HG03045 (cell line): ENCODE data around the gene NEURL1.
"Not testable (repeated sequence)": the region's sequence is repeated elsewhere in the genome, so short reads cannot be mapped to it uniquely, and the experiment has no call there.

Source experiments
- ATAC-seq: cut with Tn5 transposase; IDR thresholded peaks from one replicate; pipeline ENCODE4 v1.9.1; 2021; ENCODE audit warnings: mild to moderate bottlenecking, moderate library complexity; ENCODE audit not compliant: unreplicated experiment

The NEURL1 gene

GRCh38 chr10:103492655-103493261 lies 747 bp upstream of the NEURL1 start:
- ATAC-seq = no peak

DNA sequence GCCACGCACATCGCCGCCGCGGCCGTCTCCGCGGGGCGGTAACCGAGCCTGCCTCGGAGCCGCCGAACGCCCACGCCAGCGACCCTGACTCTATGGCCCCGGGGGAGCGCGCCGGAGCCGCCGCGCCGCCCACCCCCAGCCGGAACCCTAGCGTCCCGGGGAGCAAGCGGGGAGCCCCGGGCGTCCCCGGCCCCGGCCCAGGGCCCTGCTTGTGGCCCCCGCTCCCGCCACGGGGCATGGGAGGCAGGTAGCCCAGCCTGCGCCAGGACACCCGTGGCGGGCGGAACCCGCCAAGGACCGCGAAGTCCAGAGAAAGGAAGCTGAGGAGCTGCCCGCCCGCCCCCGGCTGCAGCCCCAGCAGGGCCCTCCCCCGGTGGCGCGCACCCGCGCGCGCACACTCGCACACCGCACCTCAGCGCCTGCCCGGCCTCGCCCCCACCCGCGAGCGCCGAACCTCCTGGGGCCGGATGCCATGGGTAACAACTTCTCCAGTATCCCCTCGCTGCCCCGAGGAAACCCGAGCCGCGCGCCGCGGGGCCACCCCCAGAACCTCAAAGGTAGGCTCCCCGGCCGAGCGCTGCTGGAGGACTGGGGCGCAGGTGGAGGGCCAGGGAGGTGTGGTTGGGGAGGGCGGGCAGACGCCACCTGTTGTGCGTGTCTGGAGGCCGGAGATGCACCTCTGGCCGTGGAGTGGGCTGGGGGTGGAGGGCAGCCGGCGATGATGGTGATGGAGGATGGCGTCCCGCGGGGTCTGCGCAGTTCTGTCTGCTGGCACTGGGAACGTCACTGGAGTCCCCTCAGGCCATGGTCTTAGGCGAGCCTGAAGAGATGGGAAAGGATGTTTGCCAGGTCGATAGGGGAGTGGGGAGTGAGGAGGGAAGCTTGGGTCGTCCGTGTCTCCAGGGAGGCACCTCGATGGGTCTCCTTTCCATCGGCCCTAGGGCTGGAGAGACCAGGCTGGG lies 692 bp downstream of the NEURL1 start:
- no peak for ATAC-seq

GRCh38 chr10:103495321-103495720 lies 1.8 kb downstream of the NEURL1 start:
- ATAC-seq = no peak

DNA sequence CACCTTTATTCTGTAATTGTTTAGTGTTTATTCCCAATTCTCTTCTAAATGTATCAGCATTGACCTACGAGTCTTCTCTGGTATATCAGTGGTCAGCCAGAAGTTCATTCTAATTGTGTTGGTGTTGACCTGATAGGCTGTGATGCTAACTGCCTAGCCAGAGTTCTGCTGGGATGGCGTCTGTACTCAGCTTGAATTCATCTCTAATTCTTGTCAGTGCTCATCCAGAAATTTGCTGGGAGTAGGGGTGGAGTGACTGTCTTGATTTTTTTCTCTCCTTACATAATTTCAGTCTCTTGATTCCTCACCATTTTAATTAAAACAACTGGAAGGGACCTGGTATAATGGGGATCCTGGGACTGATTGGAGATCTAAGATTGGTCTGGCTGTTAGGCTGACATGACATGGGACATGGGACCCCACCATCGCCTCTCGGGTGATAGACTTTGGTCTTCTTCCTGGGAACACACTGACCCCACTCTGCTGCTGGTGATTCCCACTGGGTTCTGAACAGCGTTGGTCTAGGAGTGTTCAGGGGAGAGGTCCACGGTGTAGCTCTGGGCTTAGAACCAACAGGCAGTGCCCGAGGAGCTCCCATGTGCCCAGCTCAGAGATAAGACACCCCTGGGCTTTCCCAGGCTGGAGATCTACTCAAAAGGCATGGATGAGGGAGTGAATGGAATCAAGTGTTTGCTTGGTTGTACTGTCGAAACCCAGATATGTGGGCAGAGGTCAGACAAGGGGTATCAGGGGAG lies 3.8 kb downstream of the NEURL1 start:
- no peak for ATAC-seq

GRCh38 chr10:103498936-103499638 lies 5.6 kb downstream of the NEURL1 start:
- no peak for ATAC-seq

DNA sequence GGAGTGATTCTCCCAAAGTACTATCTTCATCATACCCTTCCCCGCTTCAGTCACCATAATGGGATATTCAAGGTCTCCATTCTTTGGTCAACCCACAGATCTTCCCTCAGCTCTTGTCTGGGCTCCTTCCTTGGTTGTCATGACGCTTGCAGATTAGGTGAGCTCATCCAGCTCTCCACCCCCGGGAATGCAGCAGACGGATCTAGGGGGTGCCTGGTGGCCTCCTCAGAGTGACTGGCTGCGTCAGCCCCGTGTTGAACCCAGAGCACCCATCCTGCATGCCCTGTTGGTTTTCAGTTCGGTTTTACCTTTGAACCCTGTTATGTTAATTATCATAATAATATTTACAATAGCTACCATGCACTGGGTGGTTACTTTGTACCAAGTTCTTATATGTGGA lies 6.4 kb downstream of the NEURL1 start:
- no peak for ATAC-seq

- no peak for ATAC-seq
Observed at GRCh38 chr10:103500481-103500880, 7.0 kb downstream of the NEURL1 start.

- no peak for ATAC-seq
Observed at GRCh38 chr10:103501186-103501585, 7.7 kb downstream of the NEURL1 start.

DNA sequence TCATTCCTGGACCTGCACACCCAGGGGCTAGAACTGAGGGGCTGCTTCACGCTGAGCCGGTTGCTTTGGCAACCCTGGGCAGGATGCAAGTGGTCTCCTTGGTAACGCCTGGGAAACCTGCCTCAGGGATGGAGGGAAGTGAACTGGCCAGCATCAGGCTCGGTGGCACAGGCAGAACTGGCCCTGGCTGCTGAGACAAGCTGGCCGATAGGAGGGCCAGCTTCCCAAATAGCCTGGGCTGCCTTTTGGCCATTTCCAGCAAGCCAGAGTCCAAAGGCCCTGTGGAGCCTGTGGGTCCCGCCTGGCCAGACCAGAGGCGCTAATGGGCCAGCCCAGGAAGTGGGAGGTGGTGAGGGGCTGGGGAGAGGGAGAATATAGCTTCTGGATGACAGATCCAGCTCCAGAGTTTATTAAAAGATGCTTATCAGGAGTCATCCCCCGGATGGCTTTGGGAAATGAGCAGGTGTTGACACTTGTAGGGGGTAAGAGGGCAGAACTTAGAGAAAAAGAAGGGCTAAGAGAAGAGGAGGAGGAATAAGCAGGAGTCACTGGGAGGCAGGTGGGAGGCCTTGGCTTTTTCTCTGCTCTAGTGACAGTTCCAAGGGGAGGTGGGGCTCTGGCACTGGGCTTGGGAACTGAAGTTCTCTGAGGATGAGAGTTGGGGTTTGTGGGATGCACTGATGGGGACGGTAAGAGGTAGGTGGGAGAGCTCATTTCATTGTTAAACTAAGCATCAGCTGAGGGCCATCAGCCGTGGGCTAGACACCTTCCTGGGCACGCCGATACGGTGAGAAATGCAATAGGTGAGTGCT lies 9.6 kb downstream of the NEURL1 start:
- no peak for ATAC-seq

GRCh38 chr10:103503777-103504176 lies 10.3 kb downstream of the NEURL1 start:
- not testable (repeated sequence) for ATAC-seq

DNA sequence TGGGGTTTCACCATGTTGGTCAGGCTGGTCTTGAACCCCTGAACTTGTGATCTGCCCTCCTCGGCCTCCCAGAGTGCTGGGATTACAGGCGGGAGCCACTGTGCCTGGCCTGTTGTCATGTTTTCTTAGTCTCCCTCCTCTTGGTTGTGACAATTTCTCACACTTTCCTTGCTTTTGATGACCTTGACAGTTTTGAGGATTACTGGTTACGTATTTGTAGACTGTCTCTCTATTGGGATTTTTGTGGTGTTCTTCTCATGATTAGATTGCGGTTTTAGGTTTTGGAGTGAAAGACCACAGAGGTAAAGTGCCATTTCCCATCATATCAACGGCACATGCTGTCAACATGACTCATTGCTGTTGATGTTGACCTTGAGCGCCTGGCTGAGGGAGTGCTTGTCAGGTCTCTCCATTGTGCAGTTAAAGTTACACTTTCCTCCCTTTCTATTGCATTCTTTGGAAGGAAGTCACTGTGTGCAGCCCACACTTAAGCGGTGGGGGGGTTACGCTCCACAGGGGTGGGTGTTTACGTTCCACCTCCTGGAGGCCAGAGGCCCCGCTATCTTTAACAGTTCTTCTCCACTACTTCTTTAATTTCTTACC lies 10.8 kb downstream of the NEURL1 start:
- no peak for ATAC-seq

DNA sequence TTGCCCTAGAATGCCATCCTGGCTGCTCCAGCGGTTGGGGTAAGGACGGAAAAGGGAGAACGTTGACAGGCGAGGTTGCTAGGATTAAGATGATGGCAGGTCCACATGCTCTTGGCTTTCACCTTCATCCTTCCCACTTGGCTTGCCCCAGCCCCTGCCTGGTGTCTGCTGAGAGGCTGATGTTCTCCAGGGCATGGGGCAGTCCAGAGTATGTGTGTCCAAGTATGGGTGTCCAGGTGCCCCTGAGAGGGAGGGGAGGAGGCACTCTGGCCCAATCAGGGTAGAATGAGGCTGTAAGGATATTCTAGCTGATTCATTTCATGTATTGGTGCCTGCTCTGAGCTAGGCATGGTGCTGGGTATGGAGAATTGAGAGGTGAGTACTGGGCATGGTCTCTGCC lies 12.6 kb downstream of the NEURL1 start:
- ATAC-seq = no peak

- no peak for ATAC-seq
Observed at GRCh38 chr10:103507235-103508191, 14.0 kb downstream of the NEURL1 start.

DNA sequence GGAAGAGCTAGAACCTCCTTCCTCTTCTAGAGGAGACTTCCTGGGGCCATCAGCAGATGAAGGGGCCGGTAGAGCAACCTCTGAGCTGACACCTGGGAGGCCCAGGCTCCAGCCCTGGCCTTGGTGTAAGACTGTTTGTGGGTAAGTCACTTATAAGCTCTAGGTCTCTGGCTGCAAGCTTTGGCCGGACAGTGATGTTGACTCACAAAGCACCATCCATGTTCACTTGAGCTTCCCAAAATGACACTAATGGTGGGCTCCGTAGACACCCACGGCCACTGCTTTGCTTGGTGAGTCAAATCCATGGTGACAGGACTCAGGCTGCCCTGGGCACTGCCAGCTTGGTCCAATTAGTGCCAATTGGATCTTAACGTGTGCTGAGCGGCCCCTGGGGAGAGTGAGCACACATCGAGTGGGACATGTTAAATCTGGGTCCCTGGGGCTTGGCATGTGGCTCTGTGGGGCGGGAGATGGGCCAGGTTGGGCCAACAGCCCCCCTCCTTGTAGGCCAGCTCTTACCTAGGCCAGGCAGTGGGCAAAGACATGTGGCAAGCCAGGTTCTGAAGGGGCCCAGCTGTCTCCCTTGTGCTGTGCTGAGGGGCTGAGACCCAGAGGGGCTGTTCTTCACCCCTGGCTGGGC lies 16.7 kb downstream of the NEURL1 start:
- ATAC-seq = no peak

DNA sequence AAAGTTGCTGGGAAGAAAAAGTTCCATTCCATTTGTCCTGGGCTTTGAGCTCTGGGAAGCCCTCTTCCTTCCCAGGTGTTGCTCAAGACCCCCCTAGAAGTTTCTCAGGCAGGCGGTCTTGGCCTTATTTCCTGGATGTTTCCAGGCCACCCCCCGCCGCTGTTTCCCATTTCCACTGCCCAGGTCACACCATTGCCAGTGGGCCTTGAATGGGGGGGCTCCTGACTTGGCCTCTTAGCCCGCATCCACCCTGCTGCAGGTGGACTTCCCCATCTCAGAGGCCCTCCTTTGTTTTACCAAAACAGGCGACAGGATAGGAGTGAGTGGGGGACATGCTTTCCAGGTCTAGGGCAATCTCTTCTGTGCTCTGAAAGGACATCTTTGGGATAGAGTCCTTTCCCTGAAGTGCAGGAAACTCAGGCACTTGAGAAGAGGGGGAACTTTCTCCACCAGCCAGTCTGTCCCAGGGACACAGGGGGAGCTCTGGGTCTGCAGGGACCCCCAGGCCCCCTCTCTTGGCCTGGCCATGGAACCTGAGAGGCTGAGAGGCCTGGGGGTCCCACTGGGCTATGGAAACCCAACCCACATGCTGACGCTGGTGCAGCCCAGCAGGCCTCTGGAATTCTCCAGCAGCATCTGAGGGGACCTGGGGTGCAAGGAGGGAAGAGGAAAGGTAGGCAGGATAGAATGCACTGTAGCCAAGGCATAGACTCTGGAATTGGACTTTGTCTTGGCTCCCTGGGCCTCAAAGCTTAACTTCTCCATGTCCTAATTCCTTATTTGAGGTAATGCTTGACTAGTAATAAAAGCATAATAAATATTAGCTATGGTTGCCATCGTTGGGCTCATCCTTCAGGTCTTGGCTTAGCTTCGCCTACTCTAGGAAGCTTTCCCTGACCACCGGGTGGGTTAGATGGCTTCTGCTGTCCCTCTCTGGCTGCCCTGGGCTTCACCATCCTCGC lies 17.6 kb downstream of the NEURL1 start:
- no peak for ATAC-seq

GRCh38 chr10:103512166-103512565 lies 18.7 kb downstream of the NEURL1 start:
- no peak for ATAC-seq
